Liver (tissue), 9 donors: ENCODE data around the gene PSTPIP1. TPM values are rescaled to one million over a fixed set of nuclear protein-coding genes. Genes with fewer than 3 reads are reported as not detected.
A peak's percentile ranks its signal among the peaks of the same experiment; 100 is the strongest.

Source experiments
- DNase-seq: peaks from one replicate; pipeline ENCODE4 v3.0.0-alpha.2; 2017; ENCODE audit warnings: low spot score
- H3K27ac ChIP-seq, 2 donors: one replicate each; pipeline ENCODE4 v1.7.0; 2013; ENCODE audit warnings: inconsistent platforms in 2 of 2, low read length in 2 of 2, control low read depth in 1 of 2, low read depth in 1 of 2, mild to moderate bottlenecking in 1 of 2
- H3K27me3 ChIP-seq, 4 donors: one replicate each; pipeline versions ENCODE4 v1.6.1 to v1.7.0; 2013; ENCODE audit warnings: low read length in 3 of 4, inconsistent platforms in 1 of 4, mild to moderate bottlenecking in 1 of 4, moderate library complexity in 1 of 4; ENCODE audit not compliant: control insufficient read depth in 4 of 4, insufficient read depth in 4 of 4
- H3K36me3 ChIP-seq, 4 donors: one replicate each; pipeline versions ENCODE4 v1.6.1 to v1.7.0; 2013; ENCODE audit warnings: low read length in 3 of 4, mild to moderate bottlenecking in 3 of 4, low read depth in 1 of 4, moderate library complexity in 1 of 4; ENCODE audit not compliant: control insufficient read depth in 4 of 4, insufficient read depth in 3 of 4
- H3K4me1 ChIP-seq, 4 donors: one replicate each; pipeline versions ENCODE4 v1.6.1 to v1.7.0; 2013; ENCODE audit warnings: low read length in 3 of 4, mild to moderate bottlenecking in 3 of 4, moderate library complexity in 1 of 4; ENCODE audit not compliant: control insufficient read depth in 4 of 4, insufficient read depth in 4 of 4
- H3K4me3 ChIP-seq, 3 donors: one replicate each; pipeline versions ENCODE4 v1.6.1 to v1.7.0; 2013; ENCODE audit warnings: low read length in 3 of 3, control low read depth in 1 of 3, low read depth in 1 of 3, mild to moderate bottlenecking in 1 of 3
- H3K9ac ChIP-seq, 2 donors: one replicate each; pipeline ENCODE4 v1.7.0; 2013; ENCODE audit warnings: low read length in 2 of 2, mild to moderate bottlenecking in 2 of 2, moderate library complexity in 2 of 2, control low read depth in 1 of 2, low read depth in 1 of 2
- H3K9me3 ChIP-seq, 4 donors: one replicate each; pipeline versions ENCODE4 v1.6.1 to v1.7.0; 2013; ENCODE audit warnings: low read length in 3 of 4; ENCODE audit not compliant: control insufficient read depth in 4 of 4
- ATF3 ChIP-seq: IDR thresholded peaks from 2 replicates; pipeline ENCODE4 v1.6.1; 2016; ENCODE audit warnings: antibody characterized with exemption
- CTCF ChIP-seq: fragments of 150-350 bp; IDR thresholded peaks from 2 replicates; pipeline ENCODE4 v1.5.1; 2017; ENCODE audit warnings: improper control_type of control experiment, low read depth, low read length; ENCODE audit not compliant: missing input control
- EGR1 ChIP-seq, 2 donors: IDR thresholded peaks; 2 replicates each; pipeline ENCODE4 v1.6.1; 2016 to 2018; ENCODE audit warnings: antibody characterized with exemption in 2 of 2, low read depth in 2 of 2
- FOXA1 ChIP-seq: IDR thresholded peaks from 2 replicates; pipeline ENCODE4 v1.6.1; 2016; ENCODE audit warnings: antibody characterized with exemption
- FOXA2 ChIP-seq: IDR thresholded peaks from 2 replicates; pipeline ENCODE4 v1.6.1; 2016; ENCODE audit warnings: antibody characterized with exemption
- GABPA ChIP-seq, 2 donors: IDR thresholded peaks in 1 of 2; conservative IDR thresholded peaks in 1 of 2; 2 replicates each; pipeline ENCODE4 v1.6.1; 2016; ENCODE audit warnings: antibody characterized with exemption in 2 of 2, mild to moderate bottlenecking in 1 of 2, moderate library complexity in 1 of 2
- HNF4A ChIP-seq, 2 donors: conservative IDR thresholded peaks; 2 replicates each; pipeline ENCODE4 v1.6.1; 2016; ENCODE audit warnings: antibody characterized with exemption in 2 of 2, mild to moderate bottlenecking in 2 of 2
- JUND ChIP-seq, 2 donors: IDR thresholded peaks; 2 replicates each; pipeline ENCODE4 v1.6.1; 2016; ENCODE audit warnings: antibody characterized with exemption in 2 of 2
- MAX ChIP-seq: IDR thresholded peaks from 2 replicates; pipeline ENCODE4 v1.6.1; 2016; ENCODE audit warnings: antibody characterized with exemption
- NR2F2 ChIP-seq: IDR thresholded peaks from 2 replicates; pipeline ENCODE4 v1.6.1; 2016; ENCODE audit warnings: antibody characterized with exemption
- RAD21 ChIP-seq, 2 donors: IDR thresholded peaks; 2 replicates each; pipeline ENCODE4 v1.6.1; 2016; ENCODE audit warnings: antibody characterized with exemption in 2 of 2, mild to moderate bottlenecking in 2 of 2
- REST ChIP-seq: IDR thresholded peaks from 2 replicates; pipeline ENCODE4 v1.6.1; 2016; ENCODE audit warnings: antibody characterized with exemption, mild to moderate bottlenecking
- RXRA ChIP-seq, 2 donors: IDR thresholded peaks; 2 replicates each; pipeline ENCODE4 v1.6.1; 2017 to 2018; ENCODE audit warnings: antibody characterized with exemption in 2 of 2, mild to moderate bottlenecking in 1 of 2
- SP1 ChIP-seq: IDR thresholded peaks from 2 replicates; pipeline ENCODE4 v1.6.1; 2018; ENCODE audit warnings: antibody characterized with exemption, mild to moderate bottlenecking
- YY1 ChIP-seq: IDR thresholded peaks from 2 replicates; pipeline ENCODE4 v1.6.1; 2016; ENCODE audit warnings: antibody characterized with exemption, mild to moderate bottlenecking
- ZBTB33 ChIP-seq: IDR thresholded peaks from 2 replicates; pipeline ENCODE4 v1.6.1; 2016; ENCODE audit warnings: antibody characterized with exemption
- WGBS: extraction: QIAGEN DNeasy Blood & Tissue Kit; methylation state at CpG from one replicate; pipeline ENCODE4 v1.1.7; 2013; 5-methylcytosine and 5-hydroxymethylcytosine counted together
- polyA plus RNA-seq, 2 donors: library from polyadenylated mRNA; stranded (reverse) in 1 of 2; unstranded in 1 of 2; fragments of 200-250 nt in 1 of 2; fragments of >200 nt in 1 of 2; fragmentation: Nextera tagmentation in 1 of 2; extraction: Ambion mirVana in 1 of 2; gene quantifications; one replicate each; pipeline versions ENCODE4 v1.2.1 to v1.2.3, GENCODE V29; 2013 to 2015
- total RNA-seq, 2 donors: library from RNA; depleted of rRNA; stranded (reverse); fragments of >200 nt; gene quantifications; one replicate each; pipeline ENCODE4 v1.2.3, GENCODE V29; 2014
- donor health status: healthy.
- donor health status: healthy.
- donor health status: healthy.
- donor health status: healthy.
- donor health status: healthy.

The PSTPIP1 gene
- 1 to 10 TPM; 4.3 to 4.6 TPM for total RNA-seq
- polyA plus RNA-seq: 1 to 10 TPM; 1.1 to 1.6 TPM

- Histone ChIP-seq H3K36me3 (no peaks in the 10 kb centered on the region), H3K27me3 (no peaks in the 10 kb centered on the region), H3K4me1 (no peaks in the 10 kb centered on the region), H3K9me3 (no peaks in the 10 kb centered on the region), H3K4me3 (peak within 1 kb of the TSS in 2 of 3 donors; percentile 9 to 39), H3K27ac (peak within 1 kb of the TSS; percentile 65 to 74), H3K9ac (peak within 1 kb of the TSS; percentile 24 to 31)
- no peak for TF ChIP-seq SP1
- TF ChIP-seq YY1: no peak
- no peak for TF ChIP-seq HNF4A (conservative IDR thresholded peaks at IDR 0.05)
- no peak for TF ChIP-seq FOXA2
- TF ChIP-seq ZBTB33: no peak
- no peak for TF ChIP-seq MAX
- TF ChIP-seq GABPA (IDR thresholded peaks at IDR 0.05 in 1 of 2, conservative IDR thresholded peaks at IDR 0.05 in 1 of 2): no peak
- no peak for TF ChIP-seq RXRA (IDR thresholded peaks at IDR 0.05)
- no peak for TF ChIP-seq FOXA1
- TF ChIP-seq CTCF: no peak
- no peak for TF ChIP-seq ATF3
- WGBS: 73% methylated on average over 28 of the region's 28 CpGs
- no peak for DNase-seq
These were observed at the start of gene PSTPIP1 for GRCh38 chr15:76994971-76995945. TSS of gene PSTPIP1 (plus strand) at chr15:76995126. CDS start at chr15:76995574, 448 bp downstream.

- H3K36me3 ChIP-seq: peaks cover 4 to 23% (median 10%) of the 10 kb centered on the region in 4 donors
- H3K4me1 ChIP-seq: no peaks in the 10 kb centered on the region
- 95% methylated on average over 2 of the region's 2 CpGs for WGBS
- H3K9me3 ChIP-seq: no peaks in the 10 kb centered on the region
- no peak overlapping the region for H3K4me3 ChIP-seq
- no peak for DNase-seq
- no peak overlapping the region for H3K27ac ChIP-seq
- no peaks in the 10 kb centered on the region for H3K27me3 ChIP-seq
- no peak overlapping the region for H3K9ac ChIP-seq
- TF ChIP-seq ATF3: no peak
- no peak for TF ChIP-seq EGR1 (IDR thresholded peaks at IDR 0.05; ENCODE audit: low read depth in 2 of 2)
- TF ChIP-seq MAX: no peak
- TF ChIP-seq ZBTB33: no peak
- no peak for TF ChIP-seq FOXA2
- TF ChIP-seq FOXA1: no peak
- no peak for TF ChIP-seq SP1
- no peak for TF ChIP-seq RAD21 (IDR thresholded peaks at IDR 0.05)
- TF ChIP-seq JUND (IDR thresholded peaks at IDR 0.05): no peak
- TF ChIP-seq REST: no peak
- no peak for TF ChIP-seq GABPA (IDR thresholded peaks at IDR 0.05 in 1 of 2, conservative IDR thresholded peaks at IDR 0.05 in 1 of 2)
- TF ChIP-seq YY1: no peak
- TF ChIP-seq NR2F2: no peak
These were observed 49.3 kb upstream of the PSTPIP1 start for GRCh38 chr15:76945494-76946093.
